ENCODE results near the gene TMEM163.

TMEM163 gene

GRCh38 chr2:134410831-134411231 lies 308.0 kb downstream of the TMEM163 start:
- no peak for DNase-seq (ENCODE audit: low read depth, low spot score)

- DNase-seq (ENCODE audit: low read depth, low spot score) = no peak
Observed at GRCh38 chr2:134410006-134410405, 308.8 kb downstream of the TMEM163 start.

GRCh38 chr2:134408791-134409190 lies 310.0 kb downstream of the TMEM163 start:
- no peak for DNase-seq (ENCODE audit: low read depth, low spot score)

GRCh38 chr2:134408386-134408785 lies 310.4 kb downstream of the TMEM163 start:
- no peak for DNase-seq (ENCODE audit: low read depth, low spot score)

- DNase-seq (ENCODE audit: low read depth, low spot score) = no peak
Observed at GRCh38 chr2:134407154-134407890, 311.5 kb downstream of the TMEM163 start.

- no peak for DNase-seq (ENCODE audit: low read depth, low spot score)
Observed at GRCh38 chr2:134406736-134407135, 312.1 kb downstream of the TMEM163 start.

GRCh38 chr2:134406311-134406710 lies 312.5 kb downstream of the TMEM163 start:
- no peak for DNase-seq (ENCODE audit: low read depth, low spot score)
